Kidney epithelial cell (primary cell): ENCODE results near the gene FLRT2. TPM values are rescaled to one million over a fixed set of nuclear protein-coding genes. Genes with fewer than 3 reads are reported as not detected.

Source experiments
- DNase-seq: peaks from one replicate; pipeline ENCODE4 v3.0.0-alpha.2; 2010; ENCODE audit warnings: low read depth
- H3K27me3 ChIP-seq: 2 replicates; pipeline ENCODE4 v1.6.0; 2011; ENCODE audit warnings: low read length; ENCODE audit not compliant: control insufficient read depth, insufficient read depth
- H3K36me3 ChIP-seq: 2 replicates; pipeline ENCODE4 v1.5.1; 2011; ENCODE audit warnings: low read length; ENCODE audit not compliant: control insufficient read depth, insufficient read depth
- H3K4me3 ChIP-seq: 2 replicates; pipeline ENCODE4 v1.5.1; 2011; ENCODE audit warnings: low read depth, mild to moderate bottlenecking, control low read depth, low read length
- total RNA-seq: library from RNA; depleted of rRNA; stranded (reverse); fragments of >200 nt; gene quantifications from 2 replicates; pipeline ENCODE4 v1.2.3, GENCODE V29; 2015
- TF ChIP-seq, protein P1 (sequence below): IDR thresholded peaks from 2 replicates; pipeline ENCODE4 v1.5.1; 2011; ENCODE audit warnings: mild to moderate bottlenecking, moderate library complexity, low read length, control low read depth, inconsistent platforms; ENCODE audit not compliant: insufficient read depth, poor library complexity, severe bottlenecking

Gene FLRT2
- total RNA-seq, 1 donor from 2014 or later = 8.1 TPM

DNA sequence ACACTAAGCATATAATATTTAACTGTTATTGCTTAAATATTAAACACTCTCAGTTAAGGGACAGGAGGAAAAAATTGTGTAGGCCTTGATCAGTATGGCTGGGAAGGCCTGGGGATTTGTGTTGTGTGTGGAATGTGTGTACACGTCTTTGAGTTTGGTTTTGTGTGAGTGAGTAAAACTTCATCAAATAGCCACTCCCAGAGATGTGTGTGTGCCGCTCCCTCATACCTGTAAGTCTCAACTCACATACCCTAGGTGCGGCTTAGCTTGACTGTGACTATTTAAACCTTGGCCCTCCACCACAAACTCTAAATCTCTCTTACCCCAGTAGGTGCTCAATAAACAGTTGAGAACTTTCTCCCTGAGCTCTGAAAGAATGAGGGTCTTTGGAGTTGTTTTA lies 64.3 kb downstream of the FLRT2 start:
- DNase-seq = no peak
- no peaks in the 10 kb centered on the region for H3K36me3 ChIP-seq
- H3K4me3 ChIP-seq = no peak overlapping the region
- H3K27me3 ChIP-seq = no peaks in the 10 kb centered on the region
- TF ChIP-seq, protein P1, sequence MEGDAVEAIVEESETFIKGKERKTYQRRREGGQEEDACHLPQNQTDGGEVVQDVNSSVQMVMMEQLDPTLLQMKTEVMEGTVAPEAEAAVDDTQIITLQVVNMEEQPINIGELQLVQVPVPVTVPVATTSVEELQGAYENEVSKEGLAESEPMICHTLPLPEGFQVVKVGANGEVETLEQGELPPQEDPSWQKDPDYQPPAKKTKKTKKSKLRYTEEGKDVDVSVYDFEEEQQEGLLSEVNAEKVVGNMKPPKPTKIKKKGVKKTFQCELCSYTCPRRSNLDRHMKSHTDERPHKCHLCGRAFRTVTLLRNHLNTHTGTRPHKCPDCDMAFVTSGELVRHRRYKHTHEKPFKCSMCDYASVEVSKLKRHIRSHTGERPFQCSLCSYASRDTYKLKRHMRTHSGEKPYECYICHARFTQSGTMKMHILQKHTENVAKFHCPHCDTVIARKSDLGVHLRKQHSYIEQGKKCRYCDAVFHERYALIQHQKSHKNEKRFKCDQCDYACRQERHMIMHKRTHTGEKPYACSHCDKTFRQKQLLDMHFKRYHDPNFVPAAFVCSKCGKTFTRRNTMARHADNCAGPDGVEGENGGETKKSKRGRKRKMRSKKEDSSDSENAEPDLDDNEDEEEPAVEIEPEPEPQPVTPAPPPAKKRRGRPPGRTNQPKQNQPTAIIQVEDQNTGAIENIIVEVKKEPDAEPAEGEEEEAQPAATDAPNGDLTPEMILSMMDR = no peak

GRCh38 chr14:85595981-85596380 lies 66.0 kb downstream of the FLRT2 start:
- Histone ChIP-seq H3K36me3 (no peaks in the 10 kb centered on the region), H3K27me3 (no peaks in the 10 kb centered on the region), H3K4me3 (no peak overlapping the region)
- no peak for DNase-seq
- TF ChIP-seq, protein P1 = no peak

DNA sequence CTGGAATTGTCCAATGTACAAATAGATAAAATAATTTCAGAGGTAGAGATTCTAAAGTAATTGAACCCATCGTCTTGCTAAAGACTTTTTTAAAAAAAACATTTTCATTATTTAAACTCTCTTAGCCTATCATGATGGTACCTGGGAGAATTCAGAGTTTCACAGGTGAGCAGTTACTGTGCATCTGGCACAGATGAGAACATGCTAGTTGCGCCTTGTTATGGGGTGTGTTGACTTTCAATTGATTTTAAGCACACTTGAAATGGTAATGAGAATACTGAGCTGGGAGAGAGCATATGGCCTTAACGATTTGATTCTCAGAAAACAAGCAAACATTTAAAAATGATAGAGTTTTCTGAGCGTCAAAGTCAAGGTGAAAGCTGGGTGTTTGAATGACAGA lies 66.6 kb downstream of the FLRT2 start:
- TF ChIP-seq, protein P1 = no peak
- no peak for DNase-seq
- Histone ChIP-seq H3K4me3 (no peak overlapping the region), H3K36me3 (no peaks in the 10 kb centered on the region), H3K27me3 (no peaks in the 10 kb centered on the region)

DNA sequence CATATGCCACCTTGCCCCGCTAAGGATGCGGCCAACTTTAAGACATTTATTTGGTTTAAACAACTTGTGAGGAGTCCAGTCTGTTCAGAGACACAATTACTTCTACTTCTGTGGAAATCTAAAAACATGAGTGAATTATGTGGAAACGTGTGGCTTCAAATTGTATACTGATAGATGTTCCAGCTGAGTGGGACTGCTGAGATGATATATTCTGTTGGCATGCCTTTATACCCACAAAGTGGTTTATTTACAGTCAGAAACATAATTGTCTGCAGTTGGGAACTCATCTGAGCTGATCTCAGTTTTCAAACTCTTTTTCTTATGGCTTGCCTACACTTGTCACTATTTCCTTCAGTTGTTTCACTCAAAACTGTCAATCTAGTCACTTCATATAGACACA lies 67.8 kb downstream of the FLRT2 start:
- no peaks in the 10 kb centered on the region for H3K36me3 ChIP-seq
- H3K4me3 ChIP-seq = no peak overlapping the region
- H3K27me3 ChIP-seq = no peaks in the 10 kb centered on the region
- TF ChIP-seq, protein P1 = no peak
- DNase-seq = no peak

GRCh38 chr14:85599939-85600338 lies 70.0 kb downstream of the FLRT2 start:
- Histone ChIP-seq H3K36me3 (no peaks in the 10 kb centered on the region), H3K27me3 (no peaks in the 10 kb centered on the region), H3K4me3 (no peak overlapping the region)
- TF ChIP-seq, protein P1 = no peak
- DNase-seq = no peak

DNA sequence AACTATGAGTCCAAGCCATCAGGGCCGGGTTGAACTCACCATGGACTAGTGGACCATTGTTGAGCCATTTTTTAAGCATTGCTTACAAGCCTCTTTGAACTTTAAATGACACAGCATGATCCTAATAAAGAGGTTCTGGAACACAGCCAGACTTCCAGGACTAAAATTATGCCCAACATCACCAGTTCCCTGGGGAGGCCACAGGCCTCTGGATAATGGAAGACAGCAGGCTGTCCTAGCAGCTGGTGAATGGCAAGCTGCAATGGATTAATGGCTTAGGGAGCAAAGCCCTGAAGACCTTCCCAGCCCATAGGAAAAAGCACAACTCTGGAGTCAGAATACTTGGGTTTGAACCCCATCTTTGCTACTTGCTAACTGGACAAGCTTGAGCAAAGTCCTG lies 71.3 kb downstream of the FLRT2 start:
- Histone ChIP-seq H3K27me3 (no peaks in the 10 kb centered on the region), H3K36me3 (no peaks in the 10 kb centered on the region), H3K4me3 (no peak overlapping the region)
- DNase-seq = no peak
- TF ChIP-seq, protein P1 = no peak
